Testis (tissue), 2 donors: ENCODE data around the gene GPBP1L1.
"Not testable (repeated sequence)": the region's sequence is repeated elsewhere in the genome, so short reads cannot be mapped to it uniquely, and the experiment has no call there.

Source experiments
- POLR2A ChIP-seq: fragments of 450-650 bp; IDR thresholded peaks from one replicate; pipeline ENCODE4 v1.6.1; 2017; ENCODE audit warnings: antibody characterized with exemption, mild to moderate bottlenecking, moderate library complexity
- TF ChIP-seq, protein P1 (sequence below), 3 experiments: fragments of 450-650 bp in 2 of 3; fragments of 200-600 bp in 1 of 3; sonication (generic) in 1 of 3; IDR thresholded peaks; one replicate each; pipeline ENCODE4 v1.5.1; 2016 to 2019; ENCODE audit warnings: antibody characterized with exemption in 3 of 3, mild to moderate bottlenecking in 2 of 3, moderate library complexity in 1 of 3

DNA sequence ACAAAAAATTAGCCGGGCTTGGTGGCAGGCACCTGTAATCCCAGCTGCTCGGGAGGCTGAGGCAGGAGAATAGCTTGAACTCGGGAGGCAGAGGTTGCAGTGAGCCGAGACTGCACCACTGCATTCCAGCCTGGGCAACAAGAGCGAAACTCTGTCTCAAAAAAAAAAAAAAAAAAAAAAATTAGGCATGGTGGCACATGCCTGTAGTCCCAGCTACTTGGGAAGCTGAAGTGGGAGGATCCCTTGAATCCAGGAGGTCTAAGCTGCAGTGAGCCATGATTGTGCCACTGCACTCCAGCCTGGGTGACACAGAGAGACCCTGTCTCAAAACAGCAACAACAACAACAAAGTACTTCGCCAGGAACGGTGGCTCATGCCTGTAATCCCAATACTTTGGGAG lies 9.8 kb downstream of the GPBP1L1 start:
- TF ChIP-seq, protein P1, sequence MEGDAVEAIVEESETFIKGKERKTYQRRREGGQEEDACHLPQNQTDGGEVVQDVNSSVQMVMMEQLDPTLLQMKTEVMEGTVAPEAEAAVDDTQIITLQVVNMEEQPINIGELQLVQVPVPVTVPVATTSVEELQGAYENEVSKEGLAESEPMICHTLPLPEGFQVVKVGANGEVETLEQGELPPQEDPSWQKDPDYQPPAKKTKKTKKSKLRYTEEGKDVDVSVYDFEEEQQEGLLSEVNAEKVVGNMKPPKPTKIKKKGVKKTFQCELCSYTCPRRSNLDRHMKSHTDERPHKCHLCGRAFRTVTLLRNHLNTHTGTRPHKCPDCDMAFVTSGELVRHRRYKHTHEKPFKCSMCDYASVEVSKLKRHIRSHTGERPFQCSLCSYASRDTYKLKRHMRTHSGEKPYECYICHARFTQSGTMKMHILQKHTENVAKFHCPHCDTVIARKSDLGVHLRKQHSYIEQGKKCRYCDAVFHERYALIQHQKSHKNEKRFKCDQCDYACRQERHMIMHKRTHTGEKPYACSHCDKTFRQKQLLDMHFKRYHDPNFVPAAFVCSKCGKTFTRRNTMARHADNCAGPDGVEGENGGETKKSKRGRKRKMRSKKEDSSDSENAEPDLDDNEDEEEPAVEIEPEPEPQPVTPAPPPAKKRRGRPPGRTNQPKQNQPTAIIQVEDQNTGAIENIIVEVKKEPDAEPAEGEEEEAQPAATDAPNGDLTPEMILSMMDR (IDR thresholded peaks at IDR 0.05), result not testable (repeated sequence)
- not testable (repeated sequence) for TF ChIP-seq POLR2A
